Kidney epithelial cell (primary cell): ENCODE measurements around the gene HMGXB4. TPM values are rescaled to one million over a fixed set of nuclear protein-coding genes. Genes with fewer than 3 reads are reported as not detected.

Experiments
- DNase-seq: peaks from one replicate; pipeline ENCODE4 v3.0.0-alpha.2; 2010; ENCODE audit warnings: low read depth
- H3K27me3 ChIP-seq: 2 replicates; pipeline ENCODE4 v1.6.0; 2011; ENCODE audit warnings: low read length; ENCODE audit not compliant: control insufficient read depth, insufficient read depth
- H3K36me3 ChIP-seq: 2 replicates; pipeline ENCODE4 v1.5.1; 2011; ENCODE audit warnings: low read length; ENCODE audit not compliant: control insufficient read depth, insufficient read depth
- H3K4me3 ChIP-seq: 2 replicates; pipeline ENCODE4 v1.5.1; 2011; ENCODE audit warnings: low read depth, mild to moderate bottlenecking, control low read depth, low read length
- CTCF ChIP-seq: IDR thresholded peaks from 2 replicates; pipeline ENCODE4 v1.5.1; 2011; ENCODE audit warnings: mild to moderate bottlenecking, moderate library complexity, low read length, control low read depth, inconsistent platforms; ENCODE audit not compliant: insufficient read depth, poor library complexity, severe bottlenecking
- total RNA-seq: library from RNA; depleted of rRNA; stranded (reverse); fragments of >200 nt; gene quantifications from 2 replicates; pipeline ENCODE4 v1.2.3, GENCODE V29; 2015

The HMGXB4 gene
- total RNA-seq, 1 donor from 2014 or later, result 23.4 TPM

GRCh38 chr22:35319244-35319985 lies 62.1 kb downstream of the HMGXB4 start:
- Histone ChIP-seq H3K27me3 (no peaks in the 10 kb centered on the region), H3K36me3 (peaks cover 4% of the 10 kb centered on the region)
- no peak for DNase-seq

GRCh38 chr22:35322126-35322525 lies 64.8 kb downstream of the HMGXB4 start:
- no peaks in the 10 kb centered on the region for H3K27me3 ChIP-seq
- no peak for TF ChIP-seq CTCF
- peaks cover 5% of the 10 kb centered on the region for H3K36me3 ChIP-seq
- H3K4me3 ChIP-seq, result no peak overlapping the region
- no peak for DNase-seq

More at GRCh38 chr22:35319244-35319985, 62.1 kb downstream of the HMGXB4 start:
- no peak for TF ChIP-seq CTCF
- no peak overlapping the region for H3K4me3 ChIP-seq

GRCh38 chr22:35322893-35323292 lies 65.6 kb downstream of the HMGXB4 start:
- no peak for DNase-seq
- no peak for TF ChIP-seq CTCF
- no peaks in the 10 kb centered on the region for H3K27me3 ChIP-seq
- no peak overlapping the region for H3K4me3 ChIP-seq
- peaks cover 7% of the 10 kb centered on the region for H3K36me3 ChIP-seq

GRCh38 chr22:35323305-35323704 lies 66.0 kb downstream of the HMGXB4 start:
- no peak for TF ChIP-seq CTCF
- no peaks in the 10 kb centered on the region for H3K27me3 ChIP-seq
- no peak for DNase-seq
- H3K4me3 ChIP-seq, result no peak overlapping the region
- H3K36me3 ChIP-seq, result peaks cover 8% of the 10 kb centered on the region

GRCh38 chr22:35324067-35324466 lies 66.8 kb downstream of the HMGXB4 start:
- Histone ChIP-seq H3K27me3 (no peaks in the 10 kb centered on the region), H3K36me3 (peaks cover 11% of the 10 kb centered on the region), H3K4me3 (no peak overlapping the region)
- no peak for DNase-seq
- no peak for TF ChIP-seq CTCF

- H3K36me3 ChIP-seq, result peaks cover 11% of the 10 kb centered on the region
- H3K4me3 ChIP-seq, result no peak overlapping the region
- H3K27me3 ChIP-seq, result no peaks in the 10 kb centered on the region
- no peak for TF ChIP-seq CTCF
- DNase-seq, result no peak
Measured at GRCh38 chr22:35324762-35325161, 67.5 kb downstream of the HMGXB4 start.
